GM12872 (cell line): ENCODE results near the gene SSH2.

Source experiments
- CTCF ChIP-seq: IDR thresholded peaks from 3 replicates; pipeline ENCODE4 v1.5.1; 2011; ENCODE audit warnings: low read depth, mild to moderate bottlenecking, low read length, moderate library complexity; ENCODE audit not compliant: insufficient read depth

Gene SSH2

GRCh38 chr17:29620271-29620670, 309.8 kb downstream of the SSH2 start:
- no peak for TF ChIP-seq CTCF

- TF ChIP-seq CTCF: peak; percentile 49; the same call in 2 of the 3 replicates
Measured at GRCh38 chr17:29619251-29619650, 310.8 kb downstream of the SSH2 start.

- TF ChIP-seq CTCF: no peak
Measured at GRCh38 chr17:29618272-29619065, 311.6 kb downstream of the SSH2 start.

- peak; percentile 88 for TF ChIP-seq CTCF
Measured at GRCh38 chr17:29617481-29618271, 312.4 kb downstream of the SSH2 start.

- peak; percentile 86 for TF ChIP-seq CTCF
Measured at GRCh38 chr17:29617125-29617480, 312.9 kb downstream of the SSH2 start.

- no peak for TF ChIP-seq CTCF
Measured at GRCh38 chr17:29616300-29617048, 313.6 kb downstream of the SSH2 start.

GRCh38 chr17:29615492-29616299, 314.3 kb downstream of the SSH2 start:
- no peak for TF ChIP-seq CTCF
